Stimulated activated CD8-positive, alpha-beta memory T cell treated with anti-CD3 and anti-CD28 coated beads, Interleukin-4, amount 100 ng/mL, for 1 hour (primary cell): Measurements from ENCODE around the gene ERRFI1.

Source experiments
- DNase-seq, 2 donors: peaks; one replicate each; pipeline ENCODE4 v3.0.0-alpha.2; 2020; ENCODE audit warnings: low read depth in 2 of 2, low spot score in 1 of 2

Gene ERRFI1

DNA sequence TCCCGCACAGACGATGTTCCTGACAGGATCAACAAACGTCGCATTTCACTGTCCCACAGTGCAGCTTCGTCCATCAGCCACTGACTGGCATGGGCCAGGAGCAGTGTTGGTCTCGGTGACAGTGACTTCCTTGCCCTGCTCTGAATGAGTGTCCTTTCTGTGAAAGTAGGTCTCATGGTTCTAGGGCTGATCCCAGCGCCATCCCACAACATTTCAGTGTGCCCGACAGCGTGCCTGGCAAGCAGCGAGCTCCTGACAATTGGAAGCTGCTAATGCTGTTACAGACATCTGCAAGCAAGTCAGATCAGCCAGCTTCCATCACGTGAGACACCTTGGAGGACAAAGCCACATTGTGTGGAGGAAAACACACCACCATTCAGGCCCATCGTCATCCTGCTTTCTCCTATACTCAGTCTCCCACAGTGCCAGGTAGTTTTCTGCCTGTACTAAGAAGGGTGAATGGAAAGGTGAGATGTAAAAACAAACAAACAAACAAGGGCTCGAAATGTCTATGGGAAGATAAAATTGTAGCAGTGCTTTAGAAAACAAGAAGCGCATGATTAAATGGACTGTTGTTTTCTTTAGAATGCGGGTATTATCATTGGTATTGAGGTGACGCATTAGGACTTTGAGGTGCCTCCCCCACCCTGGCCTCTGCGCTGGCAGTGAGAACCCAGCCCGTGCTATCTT is 21.9 kb downstream of the ERRFI1 start:
- no peak for DNase-seq

DNA sequence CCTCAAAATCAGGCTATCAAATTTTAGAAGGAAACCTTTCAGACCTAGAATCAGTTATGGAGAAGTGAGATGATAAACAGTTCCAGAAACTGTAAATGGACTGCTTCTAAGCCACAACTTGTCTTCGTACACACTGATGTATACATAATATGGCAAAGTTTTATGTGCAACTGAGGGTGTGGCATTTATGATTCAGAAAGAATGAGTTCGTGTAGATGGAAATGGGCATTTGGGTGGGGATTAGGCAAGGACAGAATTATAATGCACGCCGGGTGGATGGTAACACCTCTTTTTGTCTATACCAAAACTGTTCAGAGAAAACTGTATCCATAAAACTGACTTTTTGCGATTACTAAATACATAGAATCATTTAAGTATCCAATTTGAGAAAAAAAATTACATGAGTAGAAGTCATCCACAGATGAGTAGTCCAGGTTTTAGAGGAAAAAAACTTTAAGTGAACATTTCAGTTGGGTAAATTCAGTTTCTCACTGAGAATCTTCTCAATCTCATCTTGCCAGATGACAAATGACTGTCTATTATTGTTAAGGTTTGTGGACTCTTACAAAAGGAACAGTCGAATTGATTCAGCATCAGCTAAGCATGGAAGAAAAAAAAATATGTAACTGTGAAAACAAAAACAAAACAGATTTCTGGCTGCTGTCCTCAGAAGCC is 22.5 kb downstream of the ERRFI1 start:
- DNase-seq, result no peak

DNA sequence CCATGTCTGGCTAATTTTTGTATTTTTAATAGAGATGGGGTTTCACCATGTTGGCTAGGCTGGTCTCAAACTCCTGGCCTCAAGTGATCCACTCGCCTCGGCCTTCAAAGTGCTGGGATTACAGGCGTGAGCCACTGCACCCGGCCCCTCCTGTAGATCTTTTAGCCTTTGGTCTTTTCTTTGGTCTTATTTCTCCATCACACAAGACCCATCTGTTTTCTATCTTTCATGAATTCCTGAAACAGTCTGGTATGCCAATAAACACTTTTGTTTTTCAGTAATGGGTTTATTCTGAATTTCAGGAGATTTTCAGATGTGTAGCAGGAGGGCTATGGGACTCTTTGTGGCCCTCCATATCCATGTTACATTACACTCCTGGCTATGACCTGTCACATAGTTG is 23.2 kb downstream of the ERRFI1 start:
- DNase-seq, result no peak

DNA sequence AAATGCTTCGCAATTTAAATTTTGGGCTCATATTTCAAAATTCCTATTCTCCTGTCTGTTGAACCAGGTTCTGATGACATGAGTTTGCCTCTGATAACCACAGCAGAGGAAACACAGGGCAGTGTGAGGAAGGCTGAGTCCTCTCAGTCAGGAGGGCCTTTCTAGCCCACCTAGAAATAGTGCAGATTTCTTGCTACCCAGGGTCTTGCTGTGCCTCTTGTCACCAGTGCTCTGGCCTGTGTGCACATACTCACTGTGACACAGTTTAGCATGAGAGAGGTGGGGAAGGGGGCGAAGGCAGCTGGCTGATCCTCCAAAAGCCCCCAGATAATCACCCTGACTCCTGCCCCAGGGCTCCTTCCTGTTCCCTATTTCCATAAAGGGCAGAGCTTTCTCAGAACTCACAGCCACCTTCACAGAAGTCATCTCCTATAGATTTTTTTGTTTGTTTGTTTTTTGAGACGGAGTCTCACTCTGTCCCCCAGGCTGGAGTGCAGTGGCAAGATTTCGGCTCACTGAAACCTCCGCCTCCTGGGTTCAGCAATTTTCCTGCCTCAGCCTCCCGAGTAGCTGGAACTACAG is 23.7 kb downstream of the ERRFI1 start:
- no peak for DNase-seq

DNA sequence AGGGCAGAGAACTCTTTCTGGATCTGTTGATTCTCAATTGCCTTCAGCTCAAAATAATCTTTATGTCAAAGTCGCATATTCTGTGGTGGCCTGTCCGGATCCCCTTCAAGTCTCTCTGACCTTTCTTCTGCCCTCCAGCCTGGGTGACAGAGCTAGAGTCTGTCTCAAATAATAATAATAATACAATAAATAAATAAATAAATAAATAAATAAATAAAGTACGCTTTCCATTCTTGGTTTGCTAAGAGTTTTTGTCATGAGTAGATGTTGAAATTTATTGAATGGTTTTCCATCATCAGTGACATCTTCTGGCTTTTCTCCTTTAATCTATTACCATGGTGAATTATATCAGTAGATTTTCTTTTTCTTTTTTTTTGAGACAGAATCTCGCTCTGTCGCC is 30.7 kb downstream of the ERRFI1 start:
- no peak for DNase-seq

DNA sequence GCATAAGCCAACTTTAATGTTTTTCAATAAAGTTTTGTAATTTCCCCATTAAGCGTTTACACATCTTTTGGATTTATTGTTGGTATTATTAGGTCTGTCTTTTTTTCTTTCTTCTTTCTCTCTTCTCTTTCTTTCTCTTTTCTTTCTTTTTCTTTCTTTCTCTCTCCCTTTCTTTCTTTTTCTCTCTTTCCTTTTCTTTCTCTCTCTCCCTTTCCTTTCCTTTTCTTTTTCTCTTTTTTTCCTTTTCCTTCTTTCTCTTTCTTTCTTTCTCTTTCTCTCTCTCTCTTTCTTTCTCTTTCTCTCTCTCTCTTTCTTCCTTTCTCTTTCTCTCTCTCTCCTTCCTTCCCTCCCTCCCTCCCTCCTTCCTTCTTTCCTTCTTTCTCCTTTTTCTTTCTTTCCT is 31.3 kb downstream of the ERRFI1 start:
- DNase-seq, result no peak

DNA sequence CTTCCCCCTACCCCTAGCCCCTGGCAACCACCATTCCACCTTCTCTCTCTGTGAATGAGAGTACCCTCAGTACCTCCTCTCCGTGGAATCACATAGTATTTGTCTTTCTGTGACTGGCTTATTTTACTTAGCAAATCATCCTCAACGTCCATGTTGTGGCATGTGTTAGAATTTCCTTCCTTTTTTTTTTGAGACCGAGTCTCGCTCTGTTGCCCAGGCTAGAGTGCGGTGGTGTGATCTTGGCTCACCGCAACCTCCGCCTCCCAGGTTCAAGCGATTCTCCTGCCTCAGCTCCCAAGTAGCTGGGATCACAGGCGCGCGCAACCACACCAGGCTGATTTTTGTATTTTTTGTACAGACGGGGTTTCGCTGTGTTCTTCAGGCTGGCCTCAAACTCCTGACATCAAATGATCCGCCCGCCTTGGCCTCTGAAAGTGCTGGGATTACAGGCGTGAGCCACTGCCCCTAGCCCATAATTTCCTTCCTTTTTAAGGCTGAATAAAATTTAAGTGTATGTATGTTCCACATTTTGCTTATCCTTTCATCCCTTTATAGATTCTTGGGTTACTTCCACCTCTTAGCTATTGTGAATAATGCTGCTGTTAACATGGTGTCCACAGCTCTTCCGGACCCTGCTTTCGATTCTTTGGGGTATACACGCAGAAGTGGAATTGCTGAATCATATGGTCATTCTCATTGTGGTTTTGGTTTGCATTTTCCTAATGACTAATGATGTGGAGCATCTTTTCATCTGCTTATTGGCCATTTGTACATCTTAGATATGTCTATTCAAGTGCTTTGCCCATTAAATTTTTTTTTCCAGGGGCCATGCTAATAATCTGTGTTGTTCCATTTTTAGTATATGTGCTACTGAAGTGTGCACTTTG is 32.3 kb downstream of the ERRFI1 start:
- no peak for DNase-seq

DNA sequence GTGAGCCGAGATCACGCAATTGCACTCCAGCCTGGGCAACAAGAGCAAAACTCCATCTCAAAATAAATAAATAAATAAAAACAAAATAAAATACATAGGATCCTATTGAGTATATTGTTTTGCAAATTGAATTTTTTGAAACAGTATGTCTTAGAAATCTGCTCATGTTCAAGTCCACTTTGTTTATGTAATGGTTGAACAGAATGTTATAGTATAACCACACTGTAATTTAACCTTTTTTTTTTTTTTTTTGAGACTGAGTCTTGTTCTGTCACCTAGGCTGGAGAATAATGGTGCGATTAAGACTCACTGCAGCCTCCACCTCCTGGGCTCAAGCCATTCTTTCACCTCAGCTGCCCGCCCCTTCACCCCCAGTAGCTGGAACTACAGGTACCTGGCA is 33.2 kb downstream of the ERRFI1 start:
- no peak for DNase-seq

DNA sequence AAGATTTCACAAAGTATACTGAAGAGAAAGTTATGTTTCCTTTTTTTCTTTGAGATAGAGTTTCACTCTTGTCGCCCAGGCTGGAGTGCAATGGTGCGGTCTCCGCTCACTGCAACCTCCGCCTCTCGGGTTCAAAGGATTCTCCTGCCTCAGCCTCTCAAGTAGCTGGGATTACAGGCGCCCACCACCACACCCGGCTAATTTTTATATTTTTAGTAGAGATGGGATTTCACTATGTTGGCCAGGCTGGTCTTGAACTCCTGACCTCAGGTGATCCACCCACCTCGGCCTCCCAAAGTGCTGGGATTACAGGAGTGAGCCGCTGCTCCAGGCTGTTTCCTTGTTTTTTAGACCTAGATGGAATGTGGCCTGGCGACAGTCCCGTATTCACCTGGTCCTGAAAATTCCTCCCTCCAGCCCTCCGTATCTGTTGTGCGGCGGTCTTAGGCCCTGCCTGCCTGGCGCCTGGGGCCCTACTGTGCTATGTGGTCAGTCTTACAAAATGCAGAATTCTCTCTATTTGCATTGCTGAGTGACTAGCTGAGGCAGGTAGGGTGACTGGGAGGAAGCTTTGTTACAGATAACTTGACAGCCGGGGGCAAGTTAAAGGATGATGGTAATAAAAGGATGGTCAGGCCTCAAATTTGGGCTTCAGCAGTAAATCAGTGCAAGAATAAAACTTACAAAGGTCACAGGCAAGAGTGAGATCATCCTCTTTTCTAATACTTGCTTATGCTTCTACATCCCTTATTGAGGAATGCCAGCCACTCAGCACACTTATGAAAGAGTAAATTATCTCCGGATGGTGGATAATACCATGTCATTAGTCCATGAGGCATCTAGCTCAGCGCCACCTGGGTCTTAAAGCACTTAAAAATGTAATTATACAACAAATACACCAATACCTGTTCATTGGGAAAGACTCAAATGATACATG is 34.3 kb downstream of the ERRFI1 start:
- no peak for DNase-seq

DNA sequence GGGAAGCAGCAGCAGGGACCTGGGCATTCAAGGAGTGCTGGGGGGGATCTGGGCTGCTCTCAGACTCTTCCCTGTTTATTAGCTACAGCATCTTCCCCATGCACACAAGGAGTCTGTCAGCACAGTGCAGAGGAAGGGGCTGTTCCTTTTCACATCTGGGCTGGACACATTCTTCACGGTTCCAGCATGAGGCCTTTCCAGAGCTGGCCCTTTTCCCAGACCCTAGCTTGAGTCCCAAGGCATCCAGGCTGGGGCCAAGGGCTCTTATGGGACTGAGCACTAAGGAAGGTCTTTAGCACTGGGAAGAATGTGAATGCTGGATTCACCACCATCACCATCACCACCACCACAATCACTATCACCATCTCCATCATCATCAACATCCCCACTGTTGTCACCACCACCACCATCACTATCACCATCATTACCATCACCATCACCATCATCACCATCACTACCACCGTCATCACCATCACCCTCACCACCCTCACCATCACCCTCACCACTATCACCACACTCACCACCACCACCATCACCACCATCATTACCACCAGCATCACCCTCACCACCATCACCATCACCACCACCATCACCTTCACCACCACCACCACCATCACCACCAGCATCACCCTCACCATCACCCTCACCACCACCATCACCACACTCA is 36.2 kb downstream of the ERRFI1 start:
- no peak for DNase-seq

DNA sequence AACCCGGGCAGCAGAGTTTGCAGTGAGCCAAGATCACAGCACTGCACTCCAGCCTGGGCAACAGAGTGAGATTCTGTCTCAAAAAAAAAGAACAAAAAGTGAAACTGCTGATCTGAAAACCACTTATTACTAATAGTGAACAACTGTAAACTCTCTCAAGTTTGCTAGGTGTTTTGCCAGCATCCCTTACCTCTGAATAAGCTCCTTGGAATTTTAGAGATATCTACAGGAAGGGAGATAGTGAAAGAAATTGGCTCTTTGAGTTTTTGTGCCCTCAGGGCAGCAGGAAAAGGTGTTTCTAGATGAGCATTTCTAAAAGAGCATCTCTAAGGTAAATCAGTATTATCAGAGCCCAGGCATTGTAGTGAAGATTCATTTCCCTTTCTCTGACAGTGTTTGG is 37.5 kb downstream of the ERRFI1 start:
- DNase-seq, result no peak

DNA sequence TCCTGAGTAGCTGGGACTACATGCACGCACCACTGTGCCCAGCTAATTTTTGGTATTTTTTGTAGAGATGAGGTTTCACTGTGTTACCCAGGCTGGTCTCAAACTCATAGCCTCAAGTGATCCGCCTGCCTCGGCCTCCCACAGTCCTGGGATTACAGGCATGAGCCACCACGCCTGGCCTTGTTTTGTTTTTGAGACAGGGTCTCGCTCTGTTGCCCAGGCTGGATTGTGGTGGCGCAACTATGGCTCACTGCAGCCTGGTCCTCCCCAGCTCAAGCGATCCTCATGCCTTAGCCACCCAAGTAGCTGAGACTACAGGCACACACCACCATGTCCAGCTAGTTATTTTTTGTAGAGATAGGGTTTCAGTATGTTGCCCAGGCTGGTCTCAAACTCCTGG is 38.6 kb downstream of the ERRFI1 start:
- DNase-seq, result no peak

DNA sequence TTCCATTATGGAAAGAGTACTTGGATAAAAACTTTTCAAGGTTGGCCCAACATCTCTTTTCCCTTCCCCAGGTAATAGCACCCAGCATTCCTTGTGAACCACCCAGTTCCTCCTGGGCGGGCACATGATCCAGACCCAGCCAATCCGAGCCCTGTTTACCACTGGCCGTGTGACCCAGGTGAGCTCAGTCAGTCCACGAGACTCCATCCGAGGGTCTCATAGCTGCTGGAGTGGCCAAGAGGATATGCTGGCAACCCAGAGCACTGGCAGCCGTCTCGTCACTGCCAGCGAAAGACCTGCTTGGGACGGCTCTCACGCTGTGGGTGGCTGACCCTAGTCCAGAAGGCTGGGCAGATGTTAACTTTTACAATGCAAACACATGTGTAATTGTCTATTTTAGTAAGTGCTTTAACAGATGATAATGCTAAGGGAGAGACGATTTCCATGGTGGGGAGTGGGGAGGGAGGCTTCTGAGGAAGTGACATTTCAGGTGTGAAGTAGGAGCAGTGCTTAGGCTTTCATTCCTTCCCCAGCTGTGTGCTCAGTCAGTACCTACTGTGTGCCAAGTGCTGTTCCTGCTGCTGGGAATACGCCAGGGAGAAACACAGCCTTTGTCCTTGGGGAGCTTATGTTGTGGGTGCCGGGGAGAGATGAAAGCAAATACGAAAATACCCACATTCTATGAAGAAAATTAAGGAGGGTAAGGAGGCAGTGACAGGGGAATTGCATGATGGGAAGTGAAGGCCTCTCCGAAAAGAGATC is 40.1 kb downstream of the ERRFI1 start:
- DNase-seq, result no peak

DNA sequence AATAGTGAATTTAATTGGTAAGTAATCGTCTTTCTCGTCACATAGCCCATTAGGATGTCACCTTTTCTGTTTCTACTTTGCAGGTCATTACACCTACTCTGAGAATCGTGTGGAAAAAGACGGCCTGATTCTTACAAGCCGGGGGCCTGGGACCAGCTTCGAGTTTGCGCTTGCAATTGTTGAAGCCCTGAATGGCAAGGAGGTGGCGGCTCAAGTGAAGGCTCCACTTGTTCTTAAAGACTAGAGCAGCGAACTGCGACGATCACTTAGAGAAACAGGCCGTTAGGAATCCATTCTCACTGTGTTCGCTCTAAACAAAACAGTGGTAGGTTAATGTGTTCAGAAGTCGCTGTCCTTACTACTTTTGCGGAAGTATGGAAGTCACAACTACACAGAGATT is 41.3 kb downstream of the ERRFI1 start:
- DNase-seq, result no peak

DNA sequence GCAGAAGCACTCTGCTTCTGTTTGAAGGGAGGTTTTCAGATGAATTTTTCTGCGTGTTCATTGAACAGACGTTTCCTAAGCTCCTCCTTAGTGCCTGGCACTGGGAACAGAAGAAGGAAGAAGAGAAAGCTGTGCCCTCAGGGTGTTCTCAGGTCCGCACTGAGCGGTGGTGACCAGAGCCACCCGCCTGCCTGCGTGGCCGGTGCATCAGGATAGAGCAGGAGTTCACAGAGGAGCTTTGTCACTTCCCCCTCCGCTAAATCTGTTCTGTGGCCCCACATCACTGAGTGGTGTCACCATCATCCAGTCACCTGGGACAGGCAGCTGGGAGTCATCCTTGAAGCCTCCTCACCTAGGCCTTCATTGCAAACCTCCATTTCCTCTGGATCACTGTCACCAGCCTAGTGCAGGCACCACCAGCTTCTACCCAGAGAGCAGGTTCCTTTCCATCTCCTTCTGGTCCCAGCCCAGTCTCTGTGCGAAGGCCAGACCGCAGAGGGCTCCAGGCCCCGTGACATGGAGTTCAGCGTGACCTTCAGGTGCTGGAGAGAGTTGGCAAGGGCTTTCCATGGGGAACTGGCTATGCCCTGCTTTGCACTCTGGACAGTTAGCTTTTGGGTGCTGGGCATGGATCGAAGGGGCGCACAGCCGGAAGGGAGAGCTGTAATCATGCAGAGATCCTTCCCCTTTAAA is 42.9 kb downstream of the ERRFI1 start:
- no peak for DNase-seq

DNA sequence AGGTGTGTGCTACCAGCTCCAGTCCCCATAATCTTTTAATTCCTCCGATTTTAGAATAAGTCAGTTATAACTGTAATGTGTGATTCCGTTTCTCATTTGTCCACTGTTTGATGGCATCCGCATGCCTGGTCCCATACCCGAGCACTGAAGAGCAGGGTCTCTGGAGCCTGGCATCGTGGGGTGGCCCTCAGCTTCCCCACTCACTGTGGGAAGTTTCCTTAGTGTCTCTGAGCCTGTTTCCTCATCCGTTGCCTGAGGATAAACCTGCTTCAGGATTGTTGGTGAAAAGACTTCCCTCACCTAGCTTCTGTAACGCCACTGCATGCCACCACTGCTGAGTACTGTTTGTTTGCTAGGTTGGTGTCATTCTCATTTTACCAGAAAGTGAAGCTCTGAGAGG is 45.1 kb downstream of the ERRFI1 start:
- no peak for DNase-seq

DNA sequence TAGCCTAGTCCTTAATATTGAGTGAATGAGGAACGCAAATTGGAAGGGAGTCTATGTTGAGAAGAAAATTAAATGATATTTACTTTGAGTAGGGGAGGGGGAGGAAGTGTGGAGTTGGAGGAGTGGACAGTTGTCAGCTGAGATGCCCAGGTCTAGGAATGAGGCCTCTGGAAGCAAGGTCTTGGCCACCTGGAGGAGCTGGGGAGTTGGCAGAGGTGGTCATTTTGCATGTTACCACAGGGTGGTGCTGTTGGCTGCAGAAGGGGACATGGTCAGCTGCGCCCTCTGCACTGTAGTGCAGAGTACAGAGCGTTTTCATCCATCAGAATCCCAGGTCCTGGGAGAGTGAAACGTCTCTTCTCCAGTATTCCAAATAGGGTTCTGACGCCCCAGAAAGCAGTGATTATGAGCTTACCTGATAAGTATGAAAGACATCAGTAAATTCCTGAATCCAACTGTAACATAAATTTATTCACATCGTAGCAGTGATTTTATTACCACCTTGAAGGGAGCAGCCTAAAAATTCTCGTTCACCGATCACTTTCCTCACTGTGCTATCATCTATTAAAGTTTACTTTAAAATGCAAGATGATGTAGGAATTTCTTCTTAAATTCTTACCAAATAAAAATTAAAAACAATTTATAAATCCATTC is 50.8 kb downstream of the ERRFI1 start:
- no peak for DNase-seq

DNA sequence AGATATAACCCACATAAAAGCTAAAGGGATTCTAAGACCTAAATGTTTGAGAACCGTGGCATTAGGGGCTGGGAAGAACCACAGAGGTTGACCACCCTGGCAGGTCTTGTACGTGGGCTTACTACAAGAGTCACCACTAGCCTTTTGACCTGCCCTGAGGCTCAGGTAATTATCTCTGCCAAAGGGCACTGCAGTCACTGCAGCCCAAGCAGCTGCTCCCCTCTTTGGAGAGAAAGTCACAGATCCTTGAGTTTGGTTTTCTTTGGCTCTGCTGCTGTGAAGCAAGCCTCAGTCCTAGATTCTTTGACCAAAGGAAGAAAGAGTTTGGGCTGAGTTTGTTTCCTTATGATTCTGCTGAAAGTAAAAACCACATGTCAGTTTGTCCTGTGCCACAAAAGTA is 53.0 kb downstream of the ERRFI1 start:
- DNase-seq, result no peak
